Measurements from ENCODE around the gene IRF3.

IRF3 gene

GRCh38 chr19:49665351-49666119 lies at the start of gene IRF3, which contains the start of gene BCL2L12:
IRF3 (minus strand) TSS chr19:49665857; CDS start chr19:49664838, 1,019 bp downstream.
BCL2L12 (plus strand) TSS chr19:49665933; CDS start chr19:49666693, 760 bp downstream.
- DNase-seq, result peak; percentile 98

GRCh38 chr19:49713236-49713845 lies 47.7 kb upstream of the IRF3 start:
- no peak for DNase-seq

GRCh38 chr19:49712397-49712859 lies 46.8 kb upstream of the IRF3 start:
- DNase-seq, result peak; percentile 53

- no peak for DNase-seq
These were observed 44.8 kb upstream of the IRF3 start for GRCh38 chr19:49710372-49710951.

GRCh38 chr19:49705919-49706318 lies 40.3 kb upstream of the IRF3 start:
- DNase-seq, result no peak

GRCh38 chr19:49704888-49705642 lies 39.4 kb upstream of the IRF3 start:
- DNase-seq, result no peak

GRCh38 chr19:49701271-49701786 lies 35.7 kb upstream of the IRF3 start:
- DNase-seq, result no peak

- no peak for DNase-seq
These were observed 34.9 kb upstream of the IRF3 start for GRCh38 chr19:49700563-49700962.

- no peak for DNase-seq
These were observed 33.7 kb upstream of the IRF3 start for GRCh38 chr19:49699364-49699763.

GRCh38 chr19:49696865-49697264 lies 31.2 kb upstream of the IRF3 start:
- no peak for DNase-seq

GRCh38 chr19:49696115-49696514 lies 30.5 kb upstream of the IRF3 start:
- DNase-seq, result no peak

- DNase-seq, result no peak
These were observed 26.5 kb upstream of the IRF3 start for GRCh38 chr19:49692147-49692506.

- DNase-seq, result peak; percentile 29
These were observed 25.8 kb upstream of the IRF3 start for GRCh38 chr19:49691243-49692146.

- DNase-seq, result no peak
These were observed 25.1 kb upstream of the IRF3 start, which contains the start of gene CPT1C for GRCh38 chr19:49690656-49691242. CPT1C (plus strand) TSS chr19:49691116; CDS start chr19:49692253, 1,137 bp downstream.

GRCh38 chr19:49690079-49690655 lies 24.5 kb upstream of the IRF3 start:
- no peak for DNase-seq

- no peak for DNase-seq
These were observed 23.7 kb upstream of the IRF3 start, which contains the start of gene ADM5 for GRCh38 chr19:49689133-49690078. ADM5 (plus strand) TSS chr19:49689594; CDS start chr19:49689838, 244 bp downstream.

- no peak for DNase-seq
These were observed 23.0 kb upstream of the IRF3 start for GRCh38 chr19:49688531-49689132.

- DNase-seq, result no peak
These were observed 22.1 kb upstream of the IRF3 start for GRCh38 chr19:49687566-49688316.

All from hematopoietic multipotent progenitor cell treated with erythropoietin and hydrocortisone succinate and interleukin-3 and kit ligand, for 8 days (in vitro differentiated cells).